Natural killer cell (primary cell): Measurements from ENCODE around the gene CLIC1. TPM values are rescaled to one million over a fixed set of nuclear protein-coding genes. Genes with fewer than 3 reads are reported as not detected.

ENCODE experiments used
- ATAC-seq, 3 donors: fragments of 150-1000 bp in 2 of 3; fragments of 200-7000 bp in 1 of 3; cut with Tn5 transposase; 1 replicate in 1 of 3; 2 replicates in 2 of 3; pipeline ENCODE4 v1.10.0; 2021; ENCODE audit warnings: mild to moderate bottlenecking in 2 of 3, moderate library complexity in 2 of 3
- DNase-seq, 2 donors: peaks; one replicate each; pipeline versions ENCODE4 v3.0.0 to v3.0.0-alpha.2; 2013 to 2021; ENCODE audit warnings: mixed read lengths in 1 of 2
- H3K27ac ChIP-seq: one replicate; pipeline ENCODE4 v1.5.1; 2013; ENCODE audit warnings: mild to moderate bottlenecking, low read length
- H3K27me3 ChIP-seq: one replicate; pipeline ENCODE4 v1.6.1; 2013; ENCODE audit warnings: low read length; ENCODE audit not compliant: control insufficient read depth, insufficient read depth
- H3K36me3 ChIP-seq: one replicate; pipeline ENCODE4 v1.6.1; 2013; ENCODE audit warnings: low read length; ENCODE audit not compliant: control insufficient read depth, insufficient read depth
- H3K4me1 ChIP-seq: one replicate; pipeline ENCODE4 v1.6.1; 2013; ENCODE audit warnings: low read length; ENCODE audit not compliant: control insufficient read depth, insufficient read depth
- H3K4me3 ChIP-seq: one replicate; pipeline ENCODE4 v1.5.1; 2013; ENCODE audit warnings: low read length
- H3K9me3 ChIP-seq: one replicate; pipeline ENCODE4 v1.6.1; 2013; ENCODE audit warnings: low read length; ENCODE audit not compliant: control insufficient read depth, insufficient read depth
- H3K27ac Mint-ChIP-seq, 2 donors: one replicate each; pipeline ENCODE4 v1.8.0; 2022; ENCODE audit warnings: mild to moderate bottlenecking in 2 of 2, mixed read lengths in 2 of 2, moderate library complexity in 1 of 2
- H3K27me3 Mint-ChIP-seq, 2 donors: one replicate each; pipeline ENCODE4 v1.8.0; 2022; ENCODE audit warnings: low read depth in 2 of 2, mixed read lengths in 2 of 2
- H3K36me3 Mint-ChIP-seq: one replicate; pipeline ENCODE4 v1.8.0; 2022; ENCODE audit warnings: mixed read lengths
- H3K4me1 Mint-ChIP-seq, 2 donors: one replicate each; pipeline ENCODE4 v1.8.0; 2022; ENCODE audit warnings: mixed read lengths in 2 of 2
- H3K4me3 Mint-ChIP-seq: one replicate; pipeline ENCODE4 v1.8.0; 2022; ENCODE audit warnings: mild to moderate bottlenecking, moderate library complexity, mixed read lengths
- H3K9me3 Mint-ChIP-seq, 2 donors: one replicate each; pipeline ENCODE4 v1.8.0; 2022; ENCODE audit warnings: mixed read lengths in 2 of 2
- WGBS: methylation state at CpG from one replicate; pipeline ENCODE4 v1.1.7; 2013; ENCODE audit warnings: missing lambda C conversion rate; ENCODE audit not compliant: insufficient coverage; 5-methylcytosine and 5-hydroxymethylcytosine counted together
- intact Hi-C: fragments of 100-400 bp; cut with micrococcal nuclease; formaldehyde crosslinking; loops from one replicate; pipeline ENCODE4 v1.14.2; 2022
- total RNA-seq, 4 donors: library from RNA; stranded (reverse); fragments of 120-200 nt in 1 of 4; gene quantifications; one replicate each; pipeline versions ENCODE4 v1.2.3 to v1.2.4, GENCODE V29; 2013 to 2022
- TF ChIP-seq, protein P1 (sequence below): fragments of 200-600 bp; IDR thresholded peaks from one replicate; pipeline ENCODE4 v1.8.0; 2022; ENCODE audit warnings: antibody characterized with exemption

Gene CLIC1
- total RNA-seq, 3 donors from 2014 or later (not counting 1 experiment from before 2014, with no cell fraction given) = 348 to 363 (median 355) TPM

DNA sequence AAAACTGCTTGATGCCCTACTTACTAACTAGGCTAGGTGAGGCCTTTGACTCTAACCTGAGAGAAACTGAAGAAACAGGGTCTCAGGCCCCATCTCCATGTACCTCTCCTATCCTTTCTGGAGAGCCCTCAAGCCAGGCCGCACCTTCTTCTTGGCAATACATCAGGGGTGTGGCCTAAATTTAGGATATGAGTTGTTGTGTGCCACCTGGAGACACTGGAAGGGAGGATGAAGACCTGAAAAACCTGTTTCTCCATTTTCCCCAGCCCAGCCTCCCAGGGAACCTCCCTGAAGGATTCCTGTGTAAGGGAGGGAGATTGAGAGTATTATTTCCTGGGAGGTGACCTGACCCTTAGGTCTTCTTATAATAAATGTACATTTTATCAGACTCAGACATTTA lies 18.1 kb downstream of the CLIC1 start:
- H3K4me3 Mint-ChIP-seq = no peak overlapping the region
- no peaks in the 10 kb centered on the region for H3K9me3 Mint-ChIP-seq
- ATAC-seq (no peak), DNase-seq (no peak)
- no peaks in the 10 kb centered on the region for H3K27me3 ChIP-seq
- H3K36me3 Mint-ChIP-seq = no peaks in the 10 kb centered on the region
- H3K27me3 Mint-ChIP-seq = peaks cover 0 to 6% of the 10 kb centered on the region in 2 donors
- no peak overlapping the region for H3K4me3 ChIP-seq
- H3K9me3 ChIP-seq = no peaks in the 10 kb centered on the region
- no peak overlapping the region for H3K27ac Mint-ChIP-seq
- H3K4me1 ChIP-seq = peaks cover 5% of the 10 kb centered on the region
- TF ChIP-seq, protein P1, sequence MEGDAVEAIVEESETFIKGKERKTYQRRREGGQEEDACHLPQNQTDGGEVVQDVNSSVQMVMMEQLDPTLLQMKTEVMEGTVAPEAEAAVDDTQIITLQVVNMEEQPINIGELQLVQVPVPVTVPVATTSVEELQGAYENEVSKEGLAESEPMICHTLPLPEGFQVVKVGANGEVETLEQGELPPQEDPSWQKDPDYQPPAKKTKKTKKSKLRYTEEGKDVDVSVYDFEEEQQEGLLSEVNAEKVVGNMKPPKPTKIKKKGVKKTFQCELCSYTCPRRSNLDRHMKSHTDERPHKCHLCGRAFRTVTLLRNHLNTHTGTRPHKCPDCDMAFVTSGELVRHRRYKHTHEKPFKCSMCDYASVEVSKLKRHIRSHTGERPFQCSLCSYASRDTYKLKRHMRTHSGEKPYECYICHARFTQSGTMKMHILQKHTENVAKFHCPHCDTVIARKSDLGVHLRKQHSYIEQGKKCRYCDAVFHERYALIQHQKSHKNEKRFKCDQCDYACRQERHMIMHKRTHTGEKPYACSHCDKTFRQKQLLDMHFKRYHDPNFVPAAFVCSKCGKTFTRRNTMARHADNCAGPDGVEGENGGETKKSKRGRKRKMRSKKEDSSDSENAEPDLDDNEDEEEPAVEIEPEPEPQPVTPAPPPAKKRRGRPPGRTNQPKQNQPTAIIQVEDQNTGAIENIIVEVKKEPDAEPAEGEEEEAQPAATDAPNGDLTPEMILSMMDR = no peak
- H3K27ac ChIP-seq = no peak overlapping the region
- 80% methylated on average over 1 of the region's 1 CpG for WGBS
- H3K4me1 Mint-ChIP-seq = peaks cover 3 to 8% of the 10 kb centered on the region in 2 donors
- intact Hi-C loops = no loop called here
- H3K36me3 ChIP-seq = no peaks in the 10 kb centered on the region

DNA sequence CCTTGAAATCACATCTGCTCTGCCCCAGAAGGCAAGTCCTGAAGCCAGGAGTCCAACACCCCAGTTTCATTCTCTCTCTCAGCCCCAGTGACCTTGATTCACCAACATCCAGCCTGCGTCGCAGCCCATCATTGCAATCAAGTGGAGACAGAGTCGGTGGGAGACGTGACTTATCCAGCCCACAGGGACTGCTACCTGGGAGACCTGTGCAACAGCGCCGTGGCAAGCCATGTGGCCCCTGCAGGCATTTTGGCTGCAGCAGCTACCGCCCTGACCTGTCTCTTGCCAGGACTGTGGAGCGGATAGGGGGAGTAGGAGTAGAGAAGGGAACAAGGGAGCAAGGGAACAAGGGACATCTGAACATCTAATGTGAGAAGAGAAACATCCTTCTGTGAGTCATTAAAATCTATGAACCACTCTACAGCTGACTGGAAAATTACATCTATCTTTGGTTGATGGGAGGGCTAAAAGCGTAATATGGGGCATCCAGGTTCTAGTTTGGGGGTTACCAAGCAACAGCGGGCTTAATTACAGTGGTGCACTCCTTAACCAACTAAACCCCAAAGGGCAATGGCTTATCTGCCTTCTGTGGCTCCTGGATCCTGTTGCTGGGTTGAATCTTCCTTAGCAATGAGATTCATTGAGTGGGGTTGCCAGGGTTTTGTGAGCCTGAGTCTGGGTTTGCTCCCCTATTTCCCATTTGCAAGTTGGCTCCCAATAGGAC lies 18.7 kb downstream of the CLIC1 start:
- TF ChIP-seq, protein P1 = no peak
- no peak for ATAC-seq

DNA sequence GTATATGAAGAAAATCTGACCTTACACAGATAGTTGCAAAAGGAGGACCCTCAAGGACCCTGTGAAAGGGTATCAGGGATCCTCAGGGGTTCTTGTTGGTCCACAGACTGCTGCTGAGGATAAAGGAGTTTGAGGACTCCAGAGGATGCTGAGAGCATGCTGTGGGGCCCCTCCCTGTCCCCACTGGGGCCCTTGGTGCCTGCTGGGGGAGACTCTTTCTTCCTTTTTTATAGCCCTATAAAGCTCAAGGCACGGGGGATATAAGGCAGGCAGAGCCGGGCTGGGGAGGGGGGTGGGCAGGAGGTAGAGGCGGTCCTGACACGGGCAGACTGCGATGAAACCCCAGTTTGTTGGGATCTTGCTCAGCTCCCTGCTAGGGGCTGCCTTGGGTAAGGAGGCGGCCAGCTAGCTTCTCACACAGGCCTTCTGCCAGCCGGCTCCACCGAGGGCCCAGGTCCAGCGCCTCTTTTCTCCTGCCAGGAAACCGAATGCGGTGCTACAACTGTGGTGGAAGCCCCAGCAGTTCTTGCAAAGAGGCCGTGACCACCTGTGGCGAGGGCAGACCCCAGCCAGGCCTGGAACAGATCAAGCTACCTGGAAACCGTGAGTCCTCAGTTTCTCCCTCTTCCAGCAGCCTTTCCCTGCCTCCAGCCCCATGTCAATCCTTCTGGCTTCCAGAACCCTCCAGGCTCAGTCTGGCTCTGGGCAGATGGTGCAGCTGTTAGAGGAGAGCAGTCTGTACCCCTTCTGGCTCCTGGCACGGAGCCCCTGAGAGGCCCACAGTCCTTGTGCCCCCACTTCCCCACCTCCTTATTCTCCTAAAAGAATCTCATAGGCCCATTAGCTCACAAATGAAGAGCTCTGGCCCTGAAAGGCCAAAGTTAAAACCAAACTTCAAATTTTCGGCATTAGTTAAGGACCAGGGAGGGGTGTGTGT lies 21.0 kb downstream of the CLIC1 start, which contains the start of gene LY6G6D:
TSS of gene LY6G6D (plus strand) at position 327 of the 937 bp plus-strand sequence. CDS start at position 335, 8 bp downstream.
- Histone ChIP-seq H3K9me3 (no peaks in the 10 kb centered on the region), H3K36me3 (no peaks in the 10 kb centered on the region), H3K27me3 (no peaks in the 10 kb centered on the region), H3K4me3 (no peak within 1 kb of the TSS), H3K4me1 (peaks cover 14% of the 10 kb centered on the region), H3K27ac (no peak within 1 kb of the TSS)
- Mint-ChIP-seq H3K4me1 (peaks cover 16 to 21% of the 10 kb centered on the region in 2 donors), H3K4me3 (no peak within 1 kb of the TSS), H3K27me3 (peaks cover 0 to 3% of the 10 kb centered on the region in 2 donors), H3K36me3 (no peaks in the 10 kb centered on the region), H3K9me3 (no peaks in the 10 kb centered on the region), H3K27ac (peak within 1 kb of the TSS in 1 of 2 donors; percentile 54)
- intact Hi-C loops = no loop called here
- TF ChIP-seq, protein P1 = no peak
- 86% methylated on average over 16 of the region's 16 CpGs for WGBS
- ATAC-seq (no peak), DNase-seq (no peak)

More for the DNA sequence above, 18.7 kb downstream of the CLIC1 start:
- H3K4me1 ChIP-seq = no peaks in the 10 kb centered on the region
- no peaks in the 10 kb centered on the region for H3K9me3 ChIP-seq
- no peak overlapping the region for H3K4me3 ChIP-seq
- no peak for DNase-seq
- no peaks in the 10 kb centered on the region for H3K27me3 ChIP-seq
- no peaks in the 10 kb centered on the region for H3K36me3 ChIP-seq
- no peak overlapping the region for H3K27ac ChIP-seq
- H3K4me3 Mint-ChIP-seq = no peak overlapping the region
- intact Hi-C loops = no loop called here
- H3K4me1 Mint-ChIP-seq = peaks cover 0 to 5% of the 10 kb centered on the region in 2 donors
- H3K27me3 Mint-ChIP-seq = peaks cover 0 to 6% of the 10 kb centered on the region in 2 donors
- no peaks in the 10 kb centered on the region for H3K9me3 Mint-ChIP-seq
- no peak overlapping the region for H3K27ac Mint-ChIP-seq
- 97% methylated on average over 10 of the region's 10 CpGs for WGBS
- no peaks in the 10 kb centered on the region for H3K36me3 Mint-ChIP-seq
